KOPT-K1 (cell line): ENCODE measurements around the gene GGA3.
A peak's percentile ranks its signal among the peaks of the same experiment; 100 is the strongest.
"Not testable (repeated sequence)": the region's sequence is repeated elsewhere in the genome, so short reads cannot be mapped to it uniquely, and the experiment has no call there.

Experiments
- H3K27ac ChIP-seq: fragments of 200-600 bp; sonication (generic); 2 replicates; pipeline ENCODE4 v1.5.1; 2016; ENCODE audit warnings: antibody characterized with exemption, mild to moderate bottlenecking, low read depth, low read length; ENCODE audit not compliant: poor library complexity, severe bottlenecking
- H3K36me3 ChIP-seq: fragments of 200-600 bp; sonication (generic); 2 replicates; pipeline ENCODE4 v1.5.1; 2017; ENCODE audit warnings: antibody characterized with exemption, mild to moderate bottlenecking, low read length, moderate library complexity; ENCODE audit not compliant: insufficient read depth
- H3K9me3 ChIP-seq: fragments of 200-600 bp; sonication (generic); 2 replicates; pipeline ENCODE4 v1.5.1; 2017; ENCODE audit warnings: antibody characterized with exemption, low read length, mild to moderate bottlenecking; ENCODE audit not compliant: insufficient read depth, poor library complexity, severe bottlenecking

Gene GGA3

DNA sequence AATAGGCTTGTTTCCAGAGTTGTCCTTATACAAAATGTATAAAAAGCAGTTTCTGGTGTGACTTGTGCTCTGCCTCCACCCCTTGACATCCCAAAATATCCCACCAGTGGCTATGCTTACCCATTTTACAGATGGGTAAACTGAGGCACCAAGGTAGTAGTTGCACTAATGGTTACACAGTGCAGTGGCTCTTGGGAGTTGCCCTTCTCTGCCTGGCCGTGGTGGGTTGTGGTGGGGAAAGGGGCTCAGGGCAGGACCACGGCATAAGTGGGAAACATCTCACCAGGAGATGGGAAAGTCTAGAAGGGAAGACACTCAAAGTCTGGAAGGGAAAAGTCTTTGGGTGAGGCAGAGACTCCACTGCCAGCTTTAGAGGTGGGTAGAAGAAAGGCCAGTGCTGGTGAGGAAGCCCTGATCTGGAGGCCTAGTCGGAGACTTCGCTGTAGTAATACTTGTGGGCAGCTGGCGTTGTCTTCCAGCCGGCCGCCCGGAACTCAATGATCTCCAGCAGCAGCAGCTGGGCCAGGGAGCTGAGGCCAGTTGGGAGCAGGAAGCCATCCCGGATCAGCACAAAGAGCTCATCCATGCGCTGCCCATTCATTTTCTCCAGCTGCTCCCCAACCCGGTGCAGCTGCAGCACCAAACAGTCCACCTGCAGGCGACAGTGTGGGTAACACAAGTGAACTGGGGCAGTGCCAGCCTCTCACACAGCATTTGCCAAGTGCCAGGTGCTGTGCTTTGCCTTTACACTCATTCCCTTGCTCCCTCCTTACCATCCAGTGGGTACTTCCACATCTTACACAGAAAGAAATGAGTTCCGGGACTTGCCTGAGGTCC is 5.1 kb upstream of the GGA3 start:
- Histone ChIP-seq H3K36me3 (peaks cover 51% of the 10 kb centered on the region), H3K27ac (no peak overlapping the region), H3K9me3 (no peaks in the 10 kb centered on the region)

GRCh38 chr17:75265614-75266315 is 4.4 kb upstream of the GGA3 start:
- no peaks in the 10 kb centered on the region for H3K9me3 ChIP-seq
- H3K36me3 ChIP-seq = peaks cover 51% of the 10 kb centered on the region
- no peak overlapping the region for H3K27ac ChIP-seq

GRCh38 chr17:75263055-75263454 is 1.6 kb upstream of the GGA3 start:
- Histone ChIP-seq H3K9me3 (no peaks in the 10 kb centered on the region), H3K27ac (no peak overlapping the region), H3K36me3 (peaks cover 51% of the 10 kb centered on the region)

DNA sequence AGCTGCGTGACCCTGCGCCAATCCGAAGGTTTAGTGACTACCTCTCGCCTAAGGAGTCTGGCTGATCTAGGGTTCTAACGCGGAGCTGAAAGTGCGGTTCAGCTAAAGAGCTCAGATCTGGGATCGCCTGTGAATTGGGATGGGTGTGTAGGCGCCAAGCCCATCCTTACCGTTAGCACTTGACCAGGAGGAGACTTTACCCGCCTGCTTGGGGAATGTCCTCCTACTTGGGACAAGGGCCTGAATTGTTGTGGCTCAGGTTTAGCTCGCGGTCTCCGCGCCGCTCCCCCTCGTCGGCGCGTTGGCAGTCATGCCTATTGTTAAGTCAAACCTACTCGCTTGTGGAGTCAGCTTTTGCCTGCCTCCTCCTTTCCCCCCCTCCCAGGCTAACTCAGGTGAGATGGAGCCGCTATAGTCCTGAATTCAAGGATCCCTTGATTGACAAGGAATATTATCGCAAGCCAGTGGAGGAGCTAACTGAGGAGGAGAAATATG is 753 bp upstream of the GGA3 start:
- Histone ChIP-seq H3K9me3 (no peaks in the 10 kb centered on the region), H3K36me3 (peaks cover 42% of the 10 kb centered on the region), H3K27ac (peak overlapping the region; percentile 93)

GRCh38 chr17:75260641-75261335 is 618 bp downstream of the GGA3 start:
- Histone ChIP-seq H3K9me3 (no peaks in the 10 kb centered on the region), H3K27ac (peak overlapping the region; percentile 93), H3K36me3 (peaks cover 29% of the 10 kb centered on the region)

DNA sequence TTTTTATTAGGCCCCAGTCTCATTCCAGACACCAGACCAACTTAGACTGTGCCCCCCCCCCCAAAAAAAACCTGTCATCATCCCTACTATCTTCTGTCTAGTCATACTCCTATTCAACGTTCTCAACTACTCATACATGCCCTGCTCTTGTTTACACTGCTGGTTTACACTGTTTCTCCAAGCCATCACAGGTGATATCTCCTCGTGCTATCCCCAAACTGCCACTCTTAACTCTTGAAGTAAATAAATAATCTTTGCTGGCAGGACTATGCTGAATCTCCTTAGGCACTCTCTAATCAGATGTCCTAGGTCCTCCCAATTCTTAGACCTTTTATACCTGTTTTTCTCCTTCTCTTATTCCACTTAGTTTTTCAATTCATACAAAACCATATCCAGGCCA is 4.2 kb downstream of the GGA3 start:
- not testable (repeated sequence) for H3K27ac ChIP-seq, H3K9me3 ChIP-seq, H3K36me3 ChIP-seq

GRCh38 chr17:75255954-75256698 is 5.3 kb downstream of the GGA3 start:
- not testable (repeated sequence) for H3K36me3 ChIP-seq, H3K9me3 ChIP-seq, H3K27ac ChIP-seq

GRCh38 chr17:75252039-75252816 is 9.2 kb downstream of the GGA3 start:
- H3K9me3 ChIP-seq = no peaks in the 10 kb centered on the region
- no peak overlapping the region for H3K27ac ChIP-seq
- H3K36me3 ChIP-seq = peaks cover 7% of the 10 kb centered on the region; the same call in 1 of the 2 replicates

- no peak overlapping the region for H3K27ac ChIP-seq
- peaks cover 28% of the 10 kb centered on the region for H3K36me3 ChIP-seq
- no peaks in the 10 kb centered on the region for H3K9me3 ChIP-seq
Measured at GRCh38 chr17:75250009-75250471, 11.4 kb downstream of the GGA3 start.

- Histone ChIP-seq H3K9me3 (no peaks in the 10 kb centered on the region), H3K36me3 (peaks cover 33% of the 10 kb centered on the region), H3K27ac (no peak overlapping the region)
Measured at GRCh38 chr17:75249564-75249963, 11.8 kb downstream of the GGA3 start.

DNA sequence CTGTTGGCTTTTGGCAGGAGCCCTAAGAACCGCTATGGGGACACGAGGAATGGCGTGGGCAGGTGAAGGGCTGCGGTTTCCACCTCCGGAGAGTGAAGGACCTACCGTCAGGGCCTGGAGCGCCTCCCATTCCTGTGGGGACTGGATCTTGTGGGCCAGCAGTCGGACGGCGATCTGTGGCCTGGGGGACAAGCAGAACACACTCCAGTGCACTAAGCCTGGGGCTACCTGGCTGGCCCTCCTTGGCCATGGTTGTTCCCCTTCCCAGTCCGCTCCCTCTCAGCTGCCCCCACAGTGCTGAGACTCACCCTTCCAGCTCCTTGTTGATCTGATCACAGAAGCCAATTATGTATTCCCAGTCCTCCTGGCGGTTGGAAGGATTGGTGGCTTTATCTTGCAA is 15.0 kb downstream of the GGA3 start:
- no peak overlapping the region for H3K27ac ChIP-seq

GRCh38 chr17:75245011-75245410 is 16.4 kb downstream of the GGA3 start:
- Histone ChIP-seq H3K27ac (no peak overlapping the region), H3K36me3 (peaks cover 78% of the 10 kb centered on the region), H3K9me3 (no peaks in the 10 kb centered on the region)

More for the DNA sequence above, 15.0 kb downstream of the GGA3 start:
- peaks cover 64% of the 10 kb centered on the region for H3K36me3 ChIP-seq
- H3K9me3 ChIP-seq = no peaks in the 10 kb centered on the region

- Histone ChIP-seq H3K36me3 (peaks cover 85% of the 10 kb centered on the region), H3K9me3 (no peaks in the 10 kb centered on the region), H3K27ac (no peak overlapping the region)
Measured at GRCh38 chr17:75244133-75244866, 17.1 kb downstream of the GGA3 start.
